ENCODE data around the gene OPN4.
A peak's percentile ranks its signal among the peaks of the same experiment; 100 is the strongest.
"Not testable (repeated sequence)": the region's sequence is repeated elsewhere in the genome, so short reads cannot be mapped to it uniquely, and the experiment has no call there.

The OPN4 gene, protein sequence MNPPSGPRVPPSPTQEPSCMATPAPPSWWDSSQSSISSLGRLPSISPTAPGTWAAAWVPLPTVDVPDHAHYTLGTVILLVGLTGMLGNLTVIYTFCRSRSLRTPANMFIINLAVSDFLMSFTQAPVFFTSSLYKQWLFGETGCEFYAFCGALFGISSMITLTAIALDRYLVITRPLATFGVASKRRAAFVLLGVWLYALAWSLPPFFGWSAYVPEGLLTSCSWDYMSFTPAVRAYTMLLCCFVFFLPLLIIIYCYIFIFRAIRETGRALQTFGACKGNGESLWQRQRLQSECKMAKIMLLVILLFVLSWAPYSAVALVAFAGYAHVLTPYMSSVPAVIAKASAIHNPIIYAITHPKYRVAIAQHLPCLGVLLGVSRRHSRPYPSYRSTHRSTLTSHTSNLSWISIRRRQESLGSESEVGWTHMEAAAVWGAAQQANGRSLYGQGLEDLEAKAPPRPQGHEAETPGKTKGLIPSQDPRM

GRCh38 chr10:86654411-86655172 is at the start of gene OPN4:
OPN4 (plus strand) TSS chr10:86654547; CDS start chr10:86654784, 237 bp downstream.
- DNase-seq: peak; percentile 15

GRCh38 chr10:86607674-86608073 is 46.7 kb upstream of the OPN4 start:
- DNase-seq: no peak

DNA sequence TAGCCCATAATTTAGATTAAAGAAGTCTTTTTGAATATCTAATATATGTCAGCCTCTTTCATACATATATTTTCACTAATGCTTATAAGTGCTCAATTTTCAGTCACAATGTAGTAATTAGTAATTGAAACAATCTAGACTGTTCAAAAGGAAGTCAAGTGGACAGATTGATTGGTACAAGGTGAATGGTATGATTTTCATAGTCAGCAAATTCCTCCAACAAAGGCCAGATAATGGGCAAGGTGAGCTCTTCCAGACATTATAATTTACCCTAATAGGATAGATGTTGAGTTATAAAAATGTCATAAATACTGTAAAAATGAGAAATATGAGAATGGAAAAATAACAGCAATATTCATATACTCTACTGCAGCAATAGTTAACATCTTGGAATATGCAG is 44.4 kb upstream of the OPN4 start:
- no peak for DNase-seq

DNA sequence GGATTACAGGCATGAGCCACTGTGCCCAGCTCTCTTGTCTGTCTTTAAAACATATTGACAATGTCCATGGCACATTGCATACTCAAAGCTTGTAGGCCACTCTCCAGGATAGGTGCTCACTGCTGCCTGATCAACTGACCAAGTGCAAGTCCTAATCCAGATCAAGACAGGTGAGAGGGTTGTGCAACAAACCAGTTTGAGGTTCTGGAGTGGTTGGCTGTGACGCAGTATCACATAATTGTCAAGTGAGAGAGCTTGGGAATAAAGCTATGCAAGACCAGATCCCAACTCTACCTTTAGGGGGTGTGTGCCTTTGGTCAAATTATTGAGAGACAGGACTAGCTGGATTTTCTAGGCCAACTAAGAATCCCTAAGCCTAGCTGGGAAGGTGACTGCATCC is 43.0 kb upstream of the OPN4 start:
- no peak for DNase-seq

GRCh38 chr10:86613096-86613495 is 41.3 kb upstream of the OPN4 start:
- DNase-seq: no peak

GRCh38 chr10:86613905-86614304 is 40.4 kb upstream of the OPN4 start:
- DNase-seq: no peak

GRCh38 chr10:86614853-86615252 is 39.5 kb upstream of the OPN4 start:
- DNase-seq: no peak

DNA sequence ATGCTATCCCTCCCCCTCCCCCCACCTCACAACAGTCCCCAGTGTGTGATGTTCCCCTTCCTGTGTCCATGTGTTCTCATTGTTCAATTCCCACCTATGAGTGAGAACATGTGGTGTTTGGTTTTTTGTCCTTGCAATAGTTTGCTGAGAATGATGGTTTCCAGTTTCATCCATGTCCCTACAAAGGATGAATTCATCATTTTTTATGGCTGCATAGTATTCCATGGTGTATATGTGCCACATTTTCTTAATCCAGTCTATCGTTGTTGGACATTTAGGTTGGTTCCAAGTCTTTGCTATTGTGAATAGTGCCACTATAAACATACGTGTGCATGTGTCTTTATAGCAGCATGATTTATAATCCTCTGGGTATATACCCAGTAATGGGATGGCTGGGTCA is 37.1 kb upstream of the OPN4 start:
- DNase-seq: not testable (repeated sequence)

DNA sequence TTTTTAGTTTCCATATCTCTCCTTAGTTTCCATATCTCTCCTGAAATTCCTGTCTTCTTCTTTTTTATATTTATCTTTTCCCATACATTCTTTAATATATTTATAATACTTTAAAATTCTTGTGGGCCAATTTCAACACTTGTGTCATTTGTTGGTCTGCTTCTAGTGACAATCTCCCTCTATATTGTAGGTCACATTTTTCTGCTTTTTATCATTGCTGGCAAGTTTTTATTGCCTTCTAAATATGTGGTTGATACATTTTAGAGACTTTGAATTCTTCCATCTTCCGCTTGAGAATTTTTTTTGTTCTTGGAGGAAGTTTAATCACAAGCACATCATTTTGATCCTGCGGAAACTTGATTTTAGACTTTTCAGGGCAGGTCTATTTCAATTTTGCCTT is 26.0 kb upstream of the OPN4 start:
- DNase-seq: no peak

GRCh38 chr10:86630079-86630478 is 24.3 kb upstream of the OPN4 start:
- DNase-seq: no peak

GRCh38 chr10:86632009-86632800 is 22.1 kb upstream of the OPN4 start:
- DNase-seq: peak; percentile 25

DNA sequence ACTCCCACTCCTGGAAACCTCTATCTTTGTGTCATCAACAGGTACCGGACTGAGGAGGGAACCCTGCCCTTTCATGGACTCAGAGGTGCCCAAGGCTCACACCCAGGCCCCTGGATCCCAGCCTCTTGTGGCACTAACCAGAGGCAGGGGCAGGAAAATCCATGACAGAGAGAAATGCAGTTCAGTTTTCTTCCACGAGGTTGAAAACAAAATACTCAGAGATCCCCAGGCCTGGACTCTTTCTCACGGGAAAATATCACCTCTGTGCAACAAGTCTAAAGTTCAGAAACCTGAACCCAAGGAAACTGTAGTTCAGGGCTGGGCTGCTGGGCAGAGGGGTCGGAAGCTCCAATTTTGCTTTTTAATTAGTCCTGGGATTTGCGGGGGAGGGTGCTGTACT is 21.4 kb upstream of the OPN4 start:
- DNase-seq: no peak

GRCh38 chr10:86635402-86635801 is 18.9 kb upstream of the OPN4 start:
- DNase-seq: peak; percentile 89

GRCh38 chr10:86636311-86636710 is 18.0 kb upstream of the OPN4 start:
- no peak for DNase-seq

- DNase-seq: no peak
These were observed 12.3 kb upstream of the OPN4 start for GRCh38 chr10:86642021-86642420.

GRCh38 chr10:86642499-86642898 is 11.8 kb upstream of the OPN4 start:
- DNase-seq: peak; percentile 67

DNA sequence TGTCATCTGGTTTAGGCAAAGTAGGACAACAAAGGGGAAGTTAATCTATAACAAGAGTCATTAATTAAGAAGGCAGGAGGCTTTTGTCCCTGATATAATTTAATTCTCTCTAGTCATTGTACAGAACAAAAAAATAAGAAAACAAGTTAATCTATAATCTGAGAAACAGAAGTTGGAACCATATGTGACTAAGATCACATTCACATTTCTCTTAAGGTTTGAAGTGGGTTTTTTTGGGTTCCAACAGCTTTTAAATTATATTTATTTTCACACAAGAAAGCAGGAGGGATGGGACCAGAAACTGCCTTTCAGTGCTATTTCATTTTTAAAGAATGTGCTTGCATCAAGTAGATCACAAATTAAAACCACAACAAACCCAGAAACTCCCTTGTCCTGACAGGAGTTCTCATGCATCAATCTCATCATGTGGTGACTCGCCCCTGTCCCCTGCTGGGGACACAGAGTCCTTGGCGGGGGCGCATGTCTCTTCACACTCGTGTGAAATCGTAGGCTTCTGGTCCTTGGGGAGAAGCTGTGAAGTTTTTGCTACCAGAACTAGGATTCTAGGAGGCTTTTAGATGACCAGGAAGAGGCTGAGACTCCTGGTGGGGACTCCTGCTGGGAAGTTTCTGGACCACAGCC is 10.1 kb upstream of the OPN4 start:
- no peak for DNase-seq

GRCh38 chr10:86644794-86645445 is 9.4 kb upstream of the OPN4 start:
- DNase-seq: no peak

DNA sequence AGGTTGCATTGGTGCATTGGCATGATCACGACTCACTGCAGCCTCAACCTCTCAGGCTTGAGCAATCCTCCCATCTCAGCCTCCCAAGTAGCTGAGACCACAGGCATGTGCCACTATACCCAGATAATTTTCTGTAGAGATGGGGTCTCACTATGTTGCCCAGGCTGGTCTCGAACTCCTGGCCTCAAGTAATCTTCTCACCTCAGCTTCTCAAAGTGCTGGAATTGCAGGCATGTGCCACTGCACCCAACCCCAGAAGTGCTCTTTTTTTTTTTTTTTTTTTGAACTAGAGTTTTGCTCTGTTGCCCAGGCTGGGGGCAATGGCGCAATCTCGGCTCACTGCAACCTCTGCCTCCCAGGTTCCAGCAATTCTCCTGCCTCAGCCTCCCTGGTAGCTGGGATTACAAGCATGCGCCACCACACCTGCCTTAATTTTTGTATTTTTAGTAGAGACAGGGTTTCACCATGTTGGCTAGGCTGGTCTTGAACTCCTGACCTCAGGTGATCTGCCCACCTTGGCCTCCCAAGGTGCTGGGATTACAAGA is 8.7 kb upstream of the OPN4 start:
- DNase-seq: not testable (repeated sequence)

DNA sequence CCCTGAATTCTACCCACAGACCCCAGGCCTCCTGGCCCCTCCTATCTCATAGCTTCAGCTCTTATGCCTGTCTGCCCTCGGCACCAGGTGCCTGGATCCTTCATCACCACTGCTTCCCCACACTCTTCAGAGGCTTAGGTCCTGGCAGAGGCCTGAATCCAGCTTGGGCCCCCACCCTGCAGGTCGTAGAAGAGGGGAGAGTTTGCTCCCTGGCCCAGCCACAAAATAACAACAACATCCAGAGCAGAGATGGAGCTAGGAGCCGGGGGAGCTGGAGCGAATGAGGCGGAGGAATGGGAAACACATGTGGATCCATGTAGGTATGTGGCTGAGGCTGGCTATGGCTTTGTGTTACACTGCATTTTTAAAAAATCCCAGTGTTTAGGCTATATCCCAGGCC is 7.8 kb upstream of the OPN4 start:
- no peak for DNase-seq

DNA sequence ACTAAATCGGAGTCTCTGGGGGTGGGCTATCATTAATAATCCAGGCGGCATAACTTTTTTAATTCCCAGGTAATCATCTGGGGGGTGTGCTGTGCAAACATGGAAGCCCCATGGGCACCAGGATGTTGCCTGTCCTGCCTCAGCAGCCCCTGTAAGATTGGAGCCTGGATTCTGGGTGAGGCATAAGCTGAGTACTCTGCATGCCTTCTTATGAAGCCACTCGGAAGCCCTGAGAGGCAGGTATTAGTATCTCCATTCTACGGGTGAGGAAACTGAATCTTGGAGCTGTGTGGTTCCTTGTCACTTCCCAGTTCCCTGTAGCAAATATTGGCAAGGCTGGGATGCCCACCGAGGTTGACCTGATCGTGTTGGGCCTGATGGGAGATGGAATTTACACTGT is 7.4 kb upstream of the OPN4 start:
- no peak for DNase-seq

All from HCEC 1CT (cell line).